Activated CD4-positive, alpha-beta T cell treated with anti-CD3 and anti-CD28 coated beads, Interleukin-2, amount 50 U/mL, for 4 hours (primary cell): ENCODE results near the gene AEBP1.

Experiments used
- DNase-seq, 2 experiments: peaks; one replicate each; pipeline ENCODE4 v3.0.0-alpha.2; 2020

AEBP1 gene

DNA sequence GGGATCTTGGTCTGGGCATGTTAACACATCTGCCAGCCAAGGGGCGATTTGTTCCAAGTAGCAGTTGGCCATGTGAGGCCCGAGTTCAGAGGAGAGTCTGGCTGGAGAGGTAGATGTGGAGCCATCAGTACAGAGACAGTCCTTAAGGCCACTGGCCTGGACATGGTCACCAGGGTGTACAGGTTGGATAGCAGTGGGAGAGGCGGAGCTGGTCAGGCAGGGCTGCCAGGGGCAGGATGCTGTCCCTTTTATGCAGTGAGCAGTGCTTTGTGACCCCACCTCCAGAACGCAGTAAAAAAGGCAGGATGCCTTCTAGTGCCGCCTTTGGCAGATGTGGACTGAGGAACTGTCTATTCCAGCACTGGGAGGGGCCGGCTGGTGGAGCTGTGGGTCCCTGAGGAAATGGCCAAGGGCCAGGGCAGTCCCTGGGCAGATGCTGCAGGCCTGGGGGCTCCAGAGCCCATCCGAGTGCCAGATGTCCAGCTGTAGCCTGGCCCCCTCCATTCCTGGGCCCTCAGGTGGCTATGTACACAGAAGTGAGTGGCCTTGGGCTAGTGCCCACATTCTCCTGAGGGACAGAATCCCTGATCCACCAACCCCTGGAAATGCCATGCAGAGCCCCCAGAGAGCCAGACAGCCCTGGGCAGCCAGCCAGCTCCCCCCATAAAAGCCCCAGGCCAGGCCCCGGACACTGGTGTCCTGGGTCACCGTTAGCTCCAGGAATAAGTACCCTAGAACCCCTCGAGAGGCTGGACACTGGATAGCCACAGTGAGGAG lies 54.1 kb downstream of the AEBP1 start:
- DNase-seq = no peak

- DNase-seq = no peak
Observed at GRCh38 chr7:44158873-44159631, 54.9 kb downstream of the AEBP1 start.

- no peak for DNase-seq
Observed at GRCh38 chr7:44159824-44160630, 55.9 kb downstream of the AEBP1 start.

- DNase-seq = no peak
Observed at GRCh38 chr7:44161371-44161770, 57.2 kb downstream of the AEBP1 start.

GRCh38 chr7:44162179-44162578 lies 58.0 kb downstream of the AEBP1 start:
- DNase-seq = no peak

- DNase-seq = no peak
Observed at GRCh38 chr7:44162785-44163395, 58.7 kb downstream of the AEBP1 start.

- DNase-seq = no peak
Observed at GRCh38 chr7:44163591-44163990, 59.4 kb downstream of the AEBP1 start.
